LNCAP (cell line): Measurements from ENCODE around the gene ZNF844.

ENCODE experiments used
- CTCF ChIP-seq: fragments of 450-650 bp; IDR thresholded peaks from 2 replicates; pipeline ENCODE4 v1.5.1; 2017; ENCODE audit warnings: mild to moderate bottlenecking

Gene ZNF844

DNA sequence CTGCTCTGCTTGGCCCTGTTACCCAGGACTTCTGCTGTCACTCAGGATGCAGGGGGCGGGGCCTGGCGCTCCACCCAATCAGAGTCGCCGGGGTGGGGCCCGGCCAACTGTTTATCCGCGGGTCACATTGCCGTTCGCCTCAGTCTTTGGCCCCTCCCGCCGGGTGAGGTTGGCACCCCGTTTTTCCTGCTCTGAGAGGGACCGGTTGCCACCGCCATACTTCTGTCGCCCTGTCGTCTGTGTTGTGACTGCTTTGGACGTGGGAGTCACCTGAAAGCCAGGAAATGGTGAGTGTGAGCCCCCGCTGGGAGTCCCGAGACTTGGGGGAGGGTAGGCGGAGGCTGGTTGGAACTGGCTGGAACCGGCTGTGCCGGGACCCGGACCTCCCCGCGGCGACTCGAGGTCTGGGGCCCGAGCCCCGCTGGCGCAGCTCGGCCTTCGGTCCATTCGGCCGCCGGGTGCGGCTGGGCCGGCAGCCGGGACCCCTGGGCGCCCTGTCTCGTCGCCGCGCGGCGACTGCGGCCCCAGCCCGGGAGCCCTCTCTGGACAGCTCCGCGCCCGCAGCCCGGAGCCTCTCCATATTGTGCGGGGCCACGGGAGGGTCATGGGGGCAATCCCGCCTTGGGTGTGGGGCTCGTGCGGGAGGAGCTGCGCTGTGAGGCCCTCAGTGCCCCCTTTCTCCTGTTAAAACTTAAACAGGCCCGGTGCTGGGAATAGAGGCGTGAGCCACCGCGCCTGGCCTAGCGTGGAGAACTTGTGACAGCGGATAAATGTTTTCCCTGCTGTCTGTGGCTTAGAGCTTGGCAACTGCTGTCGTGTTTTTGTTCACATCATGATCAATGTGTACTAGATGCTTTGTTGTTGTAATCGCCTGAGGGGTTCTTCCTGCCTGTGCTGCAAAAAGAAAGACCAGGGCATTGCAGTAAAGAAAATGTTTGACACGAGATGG, at the start of gene ZNF844:
Gene ZNF844, plus strand, starts transcription at position 142 of the 949 bp plus-strand sequence. Its CDS starts 143 bp downstream, at position 285.
- no peak for TF ChIP-seq CTCF

DNA sequence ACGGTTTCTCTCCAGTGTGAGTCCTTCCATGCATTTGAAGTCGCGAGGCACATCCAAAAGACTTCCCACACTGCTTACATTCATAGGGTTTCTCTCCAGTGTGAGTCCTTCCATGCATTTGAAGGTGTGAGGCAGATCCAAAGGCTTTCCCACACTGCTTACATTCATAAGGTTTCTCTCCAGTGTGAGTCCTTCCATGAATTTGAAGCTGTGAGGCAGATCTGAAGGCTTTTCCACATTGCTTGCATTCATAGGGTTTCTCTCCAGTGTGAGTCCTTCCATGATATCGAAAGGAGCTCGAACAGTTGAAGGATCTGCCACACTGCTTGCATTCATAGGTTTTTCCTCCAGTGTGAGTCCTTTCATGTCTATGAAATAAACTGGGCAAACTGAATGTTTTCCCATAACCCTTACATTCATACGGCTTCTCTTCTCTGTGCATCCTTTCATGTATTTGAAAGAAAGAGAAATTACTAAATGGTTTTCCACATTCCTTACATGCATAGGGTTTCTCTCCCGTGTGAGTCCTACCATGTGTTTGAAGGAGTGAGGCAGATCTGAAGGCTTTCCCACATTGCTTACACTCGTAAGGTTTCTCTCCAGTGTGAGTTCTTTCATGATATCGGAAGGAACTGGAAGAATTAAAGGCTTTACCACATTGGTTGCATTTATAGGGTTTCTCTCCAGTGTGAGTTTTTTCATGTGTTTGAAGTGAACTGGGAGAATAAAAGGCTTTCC, 49.3 kb upstream of the ZNF844 start:
- TF ChIP-seq CTCF = no peak

- TF ChIP-seq CTCF = no peak
Measured at GRCh38 chr19:12015753-12016116, 48.8 kb upstream of the ZNF844 start.

- TF ChIP-seq CTCF = no peak
Measured at GRCh38 chr19:12034198-12034597, 30.3 kb upstream of the ZNF844 start.

DNA sequence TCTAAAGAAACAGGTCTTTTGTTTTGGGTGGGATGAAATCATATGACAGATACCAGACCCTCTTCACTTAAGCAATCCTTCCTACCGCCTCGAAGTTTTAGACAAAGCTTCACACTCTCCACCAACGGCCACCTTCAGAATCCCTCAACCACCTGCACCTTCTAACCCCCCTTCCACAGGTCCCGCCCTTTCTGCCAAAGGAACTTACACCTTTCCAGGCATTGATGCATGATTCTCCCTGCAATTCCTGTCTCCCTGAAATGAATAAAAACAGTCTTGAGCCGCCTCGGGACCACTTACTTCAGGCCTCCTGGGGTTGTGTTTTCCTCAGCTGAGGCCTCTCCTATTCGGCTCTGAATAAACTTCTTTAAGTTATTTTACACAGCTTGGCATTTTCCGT, 29.9 kb upstream of the ZNF844 start:
- TF ChIP-seq CTCF = no peak

- no peak for TF ChIP-seq CTCF
Measured at GRCh38 chr19:12035220-12036172, 29.0 kb upstream of the ZNF844 start, which contains the start of gene ZNF433. Gene ZNF433 (minus strand): TSS chr19:12035679. CDS start chr19:12035539, 140 bp downstream.

- TF ChIP-seq CTCF = no peak
Measured at GRCh38 chr19:12042893-12043292, 21.6 kb upstream of the ZNF844 start.
